Neural cell (in vitro differentiated cells): ENCODE data around the gene CAPN13. TPM values are rescaled to one million over a fixed set of nuclear protein-coding genes. Genes with fewer than 3 reads are reported as not detected.

ENCODE experiments used
- H2AFZ ChIP-seq: fragments of 200-600, 300-800 bp; sonication (generic), shearing (Covaris generic); 2 replicates; pipeline ENCODE4 v1.6.0; 2014; ENCODE audit warnings: low read depth, mild to moderate bottlenecking, antibody characterized with exemption, low read length, moderate library complexity
- H3F3A ChIP-seq: fragments of 200-600 bp; shearing (Covaris generic); 2 replicates; pipeline ENCODE4 v1.6.1; 2016; ENCODE audit warnings: mild to moderate bottlenecking, moderate library complexity, mixed read lengths, antibody characterized with exemption, low read length; ENCODE audit not compliant: insufficient read depth, poor library complexity, severe bottlenecking
- H3K27ac ChIP-seq: fragments of 200-600, 300-800 bp; sonication (generic), shearing (Covaris generic); 2 replicates; pipeline ENCODE4 v1.5.1; 2014; ENCODE audit warnings: mild to moderate bottlenecking, low read length, moderate library complexity
- H3K27me3 ChIP-seq: fragments of 300-800, 200-600 bp; sonication (generic), shearing (Covaris generic); 2 replicates; pipeline ENCODE4 v1.6.0; 2014; ENCODE audit warnings: mild to moderate bottlenecking, low read depth, low read length, moderate library complexity; ENCODE audit not compliant: insufficient read depth
- H3K36me3 ChIP-seq: fragments of 300-800, 200-600 bp; sonication (generic), shearing (Covaris generic); 2 replicates; pipeline ENCODE4 v1.5.1; 2014; ENCODE audit warnings: mild to moderate bottlenecking, antibody characterized with exemption, low read length, moderate library complexity; ENCODE audit not compliant: insufficient read depth
- H3K4me2 ChIP-seq: fragments of 300-800, 200-600 bp; sonication (generic), shearing (Covaris generic); 2 replicates; pipeline ENCODE4 v1.6.0; 2014; ENCODE audit warnings: mild to moderate bottlenecking, low read length
- H3K4me3 ChIP-seq: fragments of 300-800, 200-600 bp; sonication (generic), shearing (Covaris generic); 2 replicates; pipeline ENCODE4 v1.5.1; 2014; ENCODE audit warnings: mild to moderate bottlenecking, low read length, moderate library complexity
- H3K79me2 ChIP-seq: fragments of 200-600 bp; shearing (Covaris generic); replicated peaks from 2 replicates; pipeline ENCODE4 v1.6.0; 2014; ENCODE audit warnings: mild to moderate bottlenecking, low read length, moderate library complexity; ENCODE audit not compliant: insufficient read depth
- H3K9ac ChIP-seq: fragments of 300-800, 200-600 bp; sonication (generic), shearing (Covaris generic); 2 replicates; pipeline ENCODE4 v1.6.1; 2016; ENCODE audit warnings: mild to moderate bottlenecking, low read length, mixed read lengths
- H3K9me2 ChIP-seq: fragments of 200-600 bp; shearing (Covaris generic); 2 replicates; pipeline ENCODE4 v1.6.1; 2016; ENCODE audit warnings: mild to moderate bottlenecking, low read length, mixed read lengths; ENCODE audit not compliant: insufficient read depth
- H3K9me3 ChIP-seq: fragments of 200-600, 300-800 bp; sonication (generic), shearing (Covaris generic); 2 replicates; pipeline ENCODE4 v1.6.1; 2016; ENCODE audit warnings: mild to moderate bottlenecking, mixed run types, low read length, moderate library complexity, mixed read lengths
- H4K20me1 ChIP-seq: fragments of 200-600 bp; shearing (Covaris generic); 2 replicates; pipeline ENCODE4 v1.6.1; 2016; ENCODE audit warnings: mild to moderate bottlenecking, mixed run types; ENCODE audit not compliant: insufficient read depth
- CTCF ChIP-seq: fragments of 450-650 bp; IDR thresholded peaks from 2 replicates; pipeline ENCODE4 v1.5.1; 2014; ENCODE audit warnings: antibody characterized with exemption, mild to moderate bottlenecking, moderate library complexity; ENCODE audit not compliant: poor library complexity, severe bottlenecking
- EP300 ChIP-seq: fragments of 450-650 bp; conservative IDR thresholded peaks from 2 replicates; pipeline ENCODE4 v1.6.1; 2014; ENCODE audit warnings: antibody characterized with exemption, mild to moderate bottlenecking, moderate library complexity; ENCODE audit not compliant: poor library complexity, severe bottlenecking
- EZH2 ChIP-seq: fragments of 200-600, 300-800 bp; shearing (Covaris generic), sonication (generic); IDR thresholded peaks from 2 replicates; pipeline ENCODE4 v1.6.1; 2014; ENCODE audit warnings: antibody characterized with exemption, low read length, borderline replicate concordance, mild to moderate bottlenecking; ENCODE audit not compliant: insufficient read depth, poor library complexity, severe bottlenecking
- MXI1 ChIP-seq: fragments of 450-650 bp; conservative IDR thresholded peaks from 2 replicates; pipeline ENCODE4 v1.6.1; 2014; ENCODE audit warnings: antibody characterized with exemption, mild to moderate bottlenecking; ENCODE audit not compliant: poor library complexity, severe bottlenecking
- POLR2AphosphoS5 ChIP-seq: IDR thresholded peaks from 2 replicates; pipeline ENCODE4 v1.6.1; 2012
- RAD21 ChIP-seq: fragments of 450-650 bp; conservative IDR thresholded peaks from 2 replicates; pipeline ENCODE4 v1.6.1; 2014; ENCODE audit warnings: antibody characterized with exemption, mild to moderate bottlenecking, moderate library complexity
- SMC3 ChIP-seq: fragments of 450-650 bp; conservative IDR thresholded peaks from 2 replicates; pipeline ENCODE4 v1.6.1; 2014; ENCODE audit warnings: antibody characterized with exemption, mild to moderate bottlenecking, moderate library complexity; ENCODE audit not compliant: poor library complexity
- TAF1 ChIP-seq: IDR thresholded peaks from 2 replicates; pipeline ENCODE4 v1.6.1; 2012; ENCODE audit warnings: low read depth
- polyA plus RNA-seq: library from polyadenylated mRNA; depleted of rRNA; stranded (reverse); fragments of >200 nt; gene quantifications from 2 replicates; pipeline ENCODE4 v1.2.3, GENCODE V29; 2014
- TF ChIP-seq, protein P1 (sequence below): IDR thresholded peaks from 2 replicates; pipeline ENCODE4 v1.6.1; 2012; ENCODE audit warnings: borderline replicate concordance

Gene CAPN13
- polyA plus RNA-seq, 1 donor from 2014 or later: not detected

- Histone ChIP-seq H4K20me1 (no peaks in the 10 kb centered on the region), H3K4me3 (no peak overlapping the region), H3K9ac (no peak overlapping the region), H2AFZ (no peak overlapping the region), H3K27ac (no peak overlapping the region), H3K9me2 (no peaks in the 10 kb centered on the region), H3K36me3 (no peaks in the 10 kb centered on the region), H3K4me2 (no peak overlapping the region), H3K9me3 (no peaks in the 10 kb centered on the region), H3K27me3 (no peaks in the 10 kb centered on the region), H3F3A (no peaks in the 10 kb centered on the region), H3K79me2 (no peaks in the 10 kb centered on the region)
- TF ChIP-seq SMC3 (no peak), MXI1 (no peak), EP300 (no peak), POLR2AphosphoS5 (no peak), EZH2 (no peak), TAF1 (no peak), CTCF (no peak), RAD21 (no peak)
- TF ChIP-seq, protein P1, sequence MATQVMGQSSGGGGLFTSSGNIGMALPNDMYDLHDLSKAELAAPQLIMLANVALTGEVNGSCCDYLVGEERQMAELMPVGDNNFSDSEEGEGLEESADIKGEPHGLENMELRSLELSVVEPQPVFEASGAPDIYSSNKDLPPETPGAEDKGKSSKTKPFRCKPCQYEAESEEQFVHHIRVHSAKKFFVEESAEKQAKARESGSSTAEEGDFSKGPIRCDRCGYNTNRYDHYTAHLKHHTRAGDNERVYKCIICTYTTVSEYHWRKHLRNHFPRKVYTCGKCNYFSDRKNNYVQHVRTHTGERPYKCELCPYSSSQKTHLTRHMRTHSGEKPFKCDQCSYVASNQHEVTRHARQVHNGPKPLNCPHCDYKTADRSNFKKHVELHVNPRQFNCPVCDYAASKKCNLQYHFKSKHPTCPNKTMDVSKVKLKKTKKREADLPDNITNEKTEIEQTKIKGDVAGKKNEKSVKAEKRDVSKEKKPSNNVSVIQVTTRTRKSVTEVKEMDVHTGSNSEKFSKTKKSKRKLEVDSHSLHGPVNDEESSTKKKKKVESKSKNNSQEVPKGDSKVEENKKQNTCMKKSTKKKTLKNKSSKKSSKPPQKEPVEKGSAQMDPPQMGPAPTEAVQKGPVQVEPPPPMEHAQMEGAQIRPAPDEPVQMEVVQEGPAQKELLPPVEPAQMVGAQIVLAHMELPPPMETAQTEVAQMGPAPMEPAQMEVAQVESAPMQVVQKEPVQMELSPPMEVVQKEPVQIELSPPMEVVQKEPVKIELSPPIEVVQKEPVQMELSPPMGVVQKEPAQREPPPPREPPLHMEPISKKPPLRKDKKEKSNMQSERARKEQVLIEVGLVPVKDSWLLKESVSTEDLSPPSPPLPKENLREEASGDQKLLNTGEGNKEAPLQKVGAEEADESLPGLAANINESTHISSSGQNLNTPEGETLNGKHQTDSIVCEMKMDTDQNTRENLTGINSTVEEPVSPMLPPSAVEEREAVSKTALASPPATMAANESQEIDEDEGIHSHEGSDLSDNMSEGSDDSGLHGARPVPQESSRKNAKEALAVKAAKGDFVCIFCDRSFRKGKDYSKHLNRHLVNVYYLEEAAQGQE: no peak
These were observed 16.4 kb downstream of the CAPN13 start for GRCh38 chr2:30790879-30791278.

GRCh38 chr2:30789670-30790210 lies 17.5 kb downstream of the CAPN13 start:
- H3K9ac ChIP-seq: no peak overlapping the region
- no peak overlapping the region for H2AFZ ChIP-seq
- no peaks in the 10 kb centered on the region for H4K20me1 ChIP-seq
- no peak for TF ChIP-seq SMC3
- no peak for TF ChIP-seq MXI1
- TF ChIP-seq POLR2AphosphoS5: no peak
- TF ChIP-seq RAD21: no peak
- TF ChIP-seq EP300: no peak
- H3K9me2 ChIP-seq: no peaks in the 10 kb centered on the region
- no peak overlapping the region for H3K4me2 ChIP-seq
- H3K27me3 ChIP-seq: no peaks in the 10 kb centered on the region
- no peak overlapping the region for H3K27ac ChIP-seq
- H3K36me3 ChIP-seq: no peaks in the 10 kb centered on the region
- H3K79me2 ChIP-seq: no peaks in the 10 kb centered on the region
- H3K9me3 ChIP-seq: no peaks in the 10 kb centered on the region
- no peaks in the 10 kb centered on the region for H3F3A ChIP-seq
- no peak overlapping the region for H3K4me3 ChIP-seq
